ENCODE measurements around the gene CEACAM7.

CEACAM7 gene

GRCh38 chr19:41626278-41626677 lies 61.8 kb downstream of the CEACAM7 start:
- DNase-seq (ENCODE audit: low read depth in 1 of 2, low spot score in 1 of 2) = no peak
- in situ Hi-C loops (cut with HindIII; ENCODE audit: low pct_unique_long_range_greater_than_20kb, low sequenced_read_pairs) = no loop called here
- TF ChIP-seq JUND (IDR thresholded peaks at IDR 0.05; ENCODE audit: low read depth) = no peak

GRCh38 chr19:41624937-41625336 lies 63.1 kb downstream of the CEACAM7 start:
- in situ Hi-C loops (cut with HindIII; ENCODE audit: low pct_unique_long_range_greater_than_20kb, low sequenced_read_pairs) = no loop called here
- TF ChIP-seq JUND (IDR thresholded peaks at IDR 0.05; ENCODE audit: low read depth) = no peak
- no peak for DNase-seq (ENCODE audit: low read depth in 1 of 2, low spot score in 1 of 2)

- no peak for TF ChIP-seq JUND (IDR thresholded peaks at IDR 0.05; ENCODE audit: low read depth)
- DNase-seq (ENCODE audit: low read depth in 1 of 2, low spot score in 1 of 2) = no peak
- in situ Hi-C loops (cut with HindIII; ENCODE audit: low pct_unique_long_range_greater_than_20kb, low sequenced_read_pairs) = no loop called here
Observed at GRCh38 chr19:41624515-41624914, 63.6 kb downstream of the CEACAM7 start.

- in situ Hi-C loops (cut with HindIII; ENCODE audit: low pct_unique_long_range_greater_than_20kb, low sequenced_read_pairs) = no loop called here
- no peak for DNase-seq (ENCODE audit: low read depth in 1 of 2, low spot score in 1 of 2)
- TF ChIP-seq JUND (IDR thresholded peaks at IDR 0.05; ENCODE audit: low read depth) = no peak
Observed at GRCh38 chr19:41623360-41623759, 64.7 kb downstream of the CEACAM7 start.
